ENCODE results near the gene WNT7A.

WNT7A gene

GRCh38 chr3:13776253-13777050 lies 103.4 kb downstream of the WNT7A start:
- no peak overlapping the region for H3K4me3 ChIP-seq (ENCODE audit: low read depth, low read length)

GRCh38 chr3:13772885-13773745 lies 106.8 kb downstream of the WNT7A start:
- H3K4me3 ChIP-seq (ENCODE audit: low read depth, low read length): no peak overlapping the region

GRCh38 chr3:13772321-13772745 lies 107.5 kb downstream of the WNT7A start:
- no peak overlapping the region for H3K4me3 ChIP-seq (ENCODE audit: low read depth, low read length)

GRCh38 chr3:13771496-13771895 lies 108.4 kb downstream of the WNT7A start:
- no peak overlapping the region for H3K4me3 ChIP-seq (ENCODE audit: low read depth, low read length)

GRCh38 chr3:13770170-13771169 lies 109.4 kb downstream of the WNT7A start:
- H3K4me3 ChIP-seq (ENCODE audit: low read depth, low read length): no peak overlapping the region

GRCh38 chr3:13769422-13769821 lies 110.4 kb downstream of the WNT7A start:
- no peak overlapping the region for H3K4me3 ChIP-seq (ENCODE audit: low read depth, low read length)

GRCh38 chr3:13768453-13768852 lies 111.4 kb downstream of the WNT7A start:
- no peak overlapping the region for H3K4me3 ChIP-seq (ENCODE audit: low read depth, low read length)

GRCh38 chr3:13767896-13768295 lies 112.0 kb downstream of the WNT7A start:
- no peak overlapping the region for H3K4me3 ChIP-seq (ENCODE audit: low read depth, low read length)

GRCh38 chr3:13767030-13767429 lies 112.8 kb downstream of the WNT7A start:
- H3K4me3 ChIP-seq (ENCODE audit: low read depth, low read length): no peak overlapping the region

Measured in iPS-11a (cell line).